GM18907 (cell line): ENCODE measurements around the gene FAM114A1.
"Not testable (repeated sequence)": the region's sequence is repeated elsewhere in the genome, so short reads cannot be mapped to it uniquely, and the experiment has no call there.

Source experiments
- ATAC-seq: cut with Tn5 transposase; IDR thresholded peaks from one replicate; pipeline ENCODE4 v1.9.1; 2021; ENCODE audit warnings: mild to moderate bottlenecking, moderate library complexity; ENCODE audit not compliant: unreplicated experiment

FAM114A1 gene

GRCh38 chr4:38898245-38898644, 30.6 kb downstream of the FAM114A1 start:
- ATAC-seq: no peak

- ATAC-seq: no peak
Measured at GRCh38 chr4:38902221-38902620, 34.6 kb downstream of the FAM114A1 start.

- ATAC-seq: peak; percentile 55
Measured at GRCh38 chr4:38902695-38903094, 35.1 kb downstream of the FAM114A1 start.

GRCh38 chr4:38904090-38904666, 36.6 kb downstream of the FAM114A1 start:
- no peak for ATAC-seq

GRCh38 chr4:38904682-38905081, 37.1 kb downstream of the FAM114A1 start:
- no peak for ATAC-seq

- ATAC-seq: no peak
Measured at GRCh38 chr4:38905652-38906385, 38.2 kb downstream of the FAM114A1 start.

GRCh38 chr4:38907696-38908270, 40.2 kb downstream of the FAM114A1 start:
- no peak for ATAC-seq

GRCh38 chr4:38909015-38909414, 41.4 kb downstream of the FAM114A1 start:
- ATAC-seq: no peak

- no peak for ATAC-seq
Measured at GRCh38 chr4:38911257-38911656, 43.7 kb downstream of the FAM114A1 start.

- ATAC-seq: no peak
Measured at GRCh38 chr4:38914854-38915253, 47.2 kb downstream of the FAM114A1 start.

GRCh38 chr4:38916267-38916666, 48.7 kb downstream of the FAM114A1 start:
- ATAC-seq: not testable (repeated sequence)

GRCh38 chr4:38917481-38918025, 49.9 kb downstream of the FAM114A1 start:
- no peak for ATAC-seq

- ATAC-seq: no peak
Measured at GRCh38 chr4:38919494-38919893, 51.9 kb downstream of the FAM114A1 start.

- no peak for ATAC-seq
Measured at GRCh38 chr4:38920186-38920585, 52.6 kb downstream of the FAM114A1 start.

GRCh38 chr4:38920677-38921076, 53.1 kb downstream of the FAM114A1 start:
- no peak for ATAC-seq

- ATAC-seq: no peak
Measured at GRCh38 chr4:38921151-38921550, 53.5 kb downstream of the FAM114A1 start.

- ATAC-seq: no peak
Measured at GRCh38 chr4:38923746-38924145, 56.1 kb downstream of the FAM114A1 start.

- no peak for ATAC-seq
Measured at GRCh38 chr4:38924353-38924752, 56.7 kb downstream of the FAM114A1 start.

GRCh38 chr4:38925492-38926413, 58.1 kb downstream of the FAM114A1 start:
- ATAC-seq: no peak

- no peak for ATAC-seq
Measured at GRCh38 chr4:38926896-38927295, 59.3 kb downstream of the FAM114A1 start.

GRCh38 chr4:38928568-38928967, 61.0 kb downstream of the FAM114A1 start:
- ATAC-seq: no peak
